NB4 (cell line): ENCODE data around the gene VASH2.

Experiments used
- POLR2A ChIP-seq: IDR thresholded peaks from 2 replicates; pipeline ENCODE4 v1.6.1; 2011; ENCODE audit warnings: mild to moderate bottlenecking; ENCODE audit not compliant: insufficient read length; ENCODE audit errors: extremely low read depth
- TF ChIP-seq, protein P1 (sequence below): IDR thresholded peaks from 2 replicates; pipeline ENCODE4 v1.6.1; 2011; ENCODE audit warnings: low read depth, low read length

DNA sequence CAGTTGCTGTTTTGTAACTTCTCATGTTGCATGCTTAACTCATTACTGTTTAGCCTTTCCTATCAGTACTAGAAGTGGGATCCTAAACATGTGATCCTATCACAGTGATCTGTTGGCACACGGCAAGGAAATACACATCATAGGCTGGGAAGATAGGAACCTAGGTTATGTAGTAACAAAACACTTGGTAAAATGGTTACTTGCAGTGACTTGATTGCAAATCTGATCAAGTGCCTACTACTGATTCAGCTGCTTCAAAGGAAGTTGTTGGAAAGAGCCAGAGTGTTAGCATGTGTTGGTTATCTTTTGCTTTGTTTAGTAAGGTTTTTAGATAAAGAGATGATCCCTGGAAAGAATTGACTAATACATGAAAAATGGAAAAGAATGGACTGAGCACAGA, 8.9 kb upstream of the VASH2 start:
- TF ChIP-seq POLR2A: no peak
- TF ChIP-seq, protein P1, sequence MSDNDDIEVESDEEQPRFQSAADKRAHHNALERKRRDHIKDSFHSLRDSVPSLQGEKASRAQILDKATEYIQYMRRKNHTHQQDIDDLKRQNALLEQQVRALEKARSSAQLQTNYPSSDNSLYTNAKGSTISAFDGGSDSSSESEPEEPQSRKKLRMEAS: no peak
